GM21447 (cell line): ENCODE results near the gene MKX.

Experiments
- ATAC-seq: cut with Tn5 transposase; IDR thresholded peaks from one replicate; pipeline ENCODE4 v1.9.1; 2021; ENCODE audit not compliant: unreplicated experiment

MKX gene

GRCh38 chr10:27745732-27746396, at the start of gene MKX:
MKX (minus strand) TSS chr10:27745819; CDS start chr10:27743415, 2,404 bp downstream.
- ATAC-seq: no peak

GRCh38 chr10:27794157-27794556, 48.5 kb upstream of the MKX start:
- no peak for ATAC-seq

GRCh38 chr10:27792216-27792615, 46.6 kb upstream of the MKX start:
- no peak for ATAC-seq

GRCh38 chr10:27784272-27784671, 38.7 kb upstream of the MKX start:
- ATAC-seq: no peak

- no peak for ATAC-seq
Measured at GRCh38 chr10:27783660-27784059, 38.0 kb upstream of the MKX start.

- ATAC-seq: no peak
Measured at GRCh38 chr10:27779462-27780015, 33.9 kb upstream of the MKX start.

- ATAC-seq: no peak
Measured at GRCh38 chr10:27774831-27775230, 29.2 kb upstream of the MKX start.

- ATAC-seq: no peak
Measured at GRCh38 chr10:27771231-27771630, 25.6 kb upstream of the MKX start.

GRCh38 chr10:27770181-27770580, 24.6 kb upstream of the MKX start:
- ATAC-seq: no peak

- no peak for ATAC-seq
Measured at GRCh38 chr10:27760867-27761266, 15.2 kb upstream of the MKX start.

- ATAC-seq: no peak
Measured at GRCh38 chr10:27759483-27760272, 14.1 kb upstream of the MKX start.

- no peak for ATAC-seq
Measured at GRCh38 chr10:27752673-27753237, 7.1 kb upstream of the MKX start.

- ATAC-seq: no peak
Measured at GRCh38 chr10:27748601-27749000, 3.0 kb upstream of the MKX start.

- no peak for ATAC-seq
Measured at GRCh38 chr10:27747096-27747451, 1.5 kb upstream of the MKX start.

- no peak for ATAC-seq
Measured at GRCh38 chr10:27746397-27747095, 927 bp upstream of the MKX start.

- ATAC-seq: no peak
Measured at GRCh38 chr10:27744802-27745731, 552 bp downstream of the MKX start.

GRCh38 chr10:27743877-27744801, 1.5 kb downstream of the MKX start:
- no peak for ATAC-seq

GRCh38 chr10:27743012-27743876, 2.4 kb downstream of the MKX start:
- no peak for ATAC-seq
